Kidney (tissue), 14 donors: Measurements from ENCODE around the gene NINJ2. TPM values are rescaled to one million over a fixed set of nuclear protein-coding genes. Genes with fewer than 3 reads are reported as not detected.

ENCODE experiments used
- DNase-seq, 5 donors: peaks; one replicate each; pipeline ENCODE4 v3.0.0-alpha.2; 2013 to 2020
- FAIRE-seq: peaks from 2 replicates; lab custom pipeline; 2012; peaks lifted over from hg19 to GRCh38; lab: Jason Lieb, UNC
- H3K27ac ChIP-seq, 2 donors: one replicate each; pipeline ENCODE4 v1.7.0; 2013; ENCODE audit warnings: low read depth in 2 of 2, low read length in 2 of 2, inconsistent platforms in 1 of 2
- H3K27me3 ChIP-seq: one replicate; pipeline ENCODE4 v1.7.1; 2013; ENCODE audit warnings: low read length, inconsistent platforms; ENCODE audit not compliant: control insufficient read depth, insufficient read depth
- H3K36me3 ChIP-seq, 3 donors: one replicate each; pipeline versions ENCODE4 v1.7.0 to v1.7.1; 2013; ENCODE audit warnings: low read length in 3 of 3, control low read depth in 1 of 3, inconsistent platforms in 1 of 3; ENCODE audit not compliant: insufficient read depth in 3 of 3, control insufficient read depth in 2 of 3
- H3K4me1 ChIP-seq, 3 donors: one replicate each; pipeline versions ENCODE4 v1.7.0 to v1.7.1; 2013; ENCODE audit warnings: low read length in 3 of 3, inconsistent platforms in 1 of 3, low read depth in 1 of 3; ENCODE audit not compliant: control insufficient read depth in 2 of 3, insufficient read depth in 2 of 3
- H3K4me3 ChIP-seq, 3 donors: one replicate each; pipeline versions ENCODE4 v1.7.0 to v1.8.1; 2013; ENCODE audit warnings: low read length in 3 of 3, control low read depth in 1 of 3, inconsistent platforms in 1 of 3
- H3K9ac ChIP-seq, 3 donors: one replicate each; pipeline versions ENCODE4 v1.7.0 to v1.7.1; 2013; ENCODE audit warnings: low read length in 3 of 3, control low read depth in 1 of 3, inconsistent platforms in 1 of 3
- H3K9me3 ChIP-seq, 3 donors: one replicate each; pipeline versions ENCODE4 v1.7.0 to v1.7.1; 2013; ENCODE audit warnings: low read length in 3 of 3, control low read depth in 1 of 3, inconsistent platforms in 1 of 3; ENCODE audit not compliant: control insufficient read depth in 2 of 3, insufficient read depth in 1 of 3
- CTCF ChIP-seq: IDR thresholded peaks from 3 replicates; pipeline ENCODE4 v1.5.1; 2012; ENCODE audit warnings: mild to moderate bottlenecking, moderate library complexity, borderline replicate concordance; ENCODE audit not compliant: insufficient read depth; ENCODE audit errors: extremely low read depth
- intact Hi-C: fragments of 100-400 bp; cut with DNase I; formaldehyde crosslinking; loops from one replicate; pipeline ENCODE4 v1.11.1; 2022
- polyA plus RNA-seq: library from polyadenylated mRNA; stranded (reverse); fragments of 350-450 nt; fragmentation: Illumina TruSeq; extraction: RNeasy Lipid Tissue Mini Kit (QIAGEN cat#74804); gene quantifications from one replicate; pipeline ENCODE4 v1.2.3, GENCODE V29; 2014; ENCODE audit warnings: low read depth, low replicate concordance; ENCODE audit not compliant: insufficient read depth
- total RNA-seq: library from RNA; stranded (reverse); fragmentation: NEBNext Ultra II Directional; extraction: Animal tissue kit (Norgen Biotek cat#: 25700); gene quantifications from one replicate; pipeline ENCODE4 v1.2.1, GENCODE V29; 2021
- donor health status: control.
- donor health status: control.
- donor health status: control.
- donor health status: control.
- donor health status: control.
- donor health status: DM: yes; HTN: yes; CAD: no.
- donor health status: Normal renal cell carcinoma (clear cell type).

NINJ2 gene
- total and polyA plus RNA-seq, 2 donors from 2014 or later, result 0.69 to 2.8 TPM

GRCh38 chr12:664075-664778 is 982 bp upstream of the NINJ2 start:
- H3K4me3 ChIP-seq, result no peak overlapping the region
- FAIRE-seq (no peak), DNase-seq (no peak)
- peaks cover 0 to 5% (median 0%) of the 10 kb centered on the region in 3 donors for H3K4me1 ChIP-seq
- no peaks in the 10 kb centered on the region for H3K27me3 ChIP-seq
- H3K9ac ChIP-seq, result no peak overlapping the region
- intact Hi-C loops, result no loop called here
- no peak for TF ChIP-seq CTCF
- no peaks in the 10 kb centered on the region for H3K9me3 ChIP-seq
- no peak overlapping the region for H3K27ac ChIP-seq
- H3K36me3 ChIP-seq, result no peaks in the 10 kb centered on the region

DNA sequence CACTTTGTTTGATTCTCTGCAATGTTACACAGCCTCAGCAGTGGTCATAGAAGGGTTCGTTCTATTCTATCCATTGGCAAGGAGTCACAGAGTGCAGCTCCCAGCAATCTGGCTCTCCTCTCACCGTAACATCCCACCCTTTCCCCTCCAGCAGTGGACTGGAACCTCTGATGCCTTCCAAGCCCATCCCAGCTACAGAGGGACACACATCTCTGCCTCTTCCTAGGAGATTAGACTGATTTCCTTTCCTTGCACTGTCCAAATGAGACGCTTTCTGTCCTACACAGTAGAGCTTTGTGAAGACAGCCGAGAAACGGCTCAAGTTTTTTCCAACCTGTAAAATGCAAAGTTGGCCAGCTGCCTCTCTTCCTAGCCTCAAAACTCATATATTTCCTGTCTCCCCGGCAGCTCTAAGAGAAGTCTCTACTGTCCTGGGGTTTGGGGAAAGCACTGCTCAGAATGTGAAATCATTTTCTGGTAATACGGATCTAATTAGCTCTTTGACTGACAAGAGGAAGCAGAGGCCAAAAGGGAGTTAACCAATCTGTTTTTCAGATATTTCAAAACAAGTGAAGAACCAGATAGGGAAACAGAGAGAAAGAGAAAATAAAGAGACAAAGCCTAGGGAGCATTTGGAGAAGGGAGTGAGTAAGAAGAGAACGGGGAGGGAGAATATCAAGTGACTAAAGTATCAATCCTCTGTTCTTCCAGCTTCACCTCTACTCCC is 516 bp downstream of the NINJ2 start:
- no peak overlapping the region for H3K9ac ChIP-seq
- H3K4me3 ChIP-seq, result peak overlapping the region in 1 of 3 donors; percentile 5
- intact Hi-C loops, result no loop called here

GRCh38 chr12:661720-662486 is 1.3 kb downstream of the NINJ2 start:
- no peak for FAIRE-seq
- no peak overlapping the region for H3K4me3 ChIP-seq
- intact Hi-C loops, result no loop called here
- H3K9ac ChIP-seq, result no peak overlapping the region
- no peak for TF ChIP-seq CTCF
- no peak for DNase-seq
- no peaks in the 10 kb centered on the region for H3K9me3 ChIP-seq
- H3K36me3 ChIP-seq, result no peaks in the 10 kb centered on the region
- H3K4me1 ChIP-seq, result peaks cover 0 to 5% (median 0%) of the 10 kb centered on the region in 3 donors
- no peaks in the 10 kb centered on the region for H3K27me3 ChIP-seq
- H3K27ac ChIP-seq, result no peak overlapping the region

More for the DNA sequence above, 516 bp downstream of the NINJ2 start:
- Histone ChIP-seq H3K27ac (no peak overlapping the region), H3K9me3 (no peaks in the 10 kb centered on the region), H3K27me3 (no peaks in the 10 kb centered on the region), H3K4me1 (peaks cover 0 to 5% (median 0%) of the 10 kb centered on the region in 3 donors), H3K36me3 (no peaks in the 10 kb centered on the region)
- FAIRE-seq (no peak), DNase-seq (peak in 2 of 5 donors; percentile 40 to 61)
- TF ChIP-seq CTCF, result no peak
